SK-N-SH treated with all-trans-retinoic acid at 6 μM for 48 hours (cell line): ENCODE data around the gene DCTN2.

ENCODE experiments used
- ATAC-seq: fragments of 200-7000 bp; cut with Tn5 transposase; 3 replicates; pipeline ENCODE4 v1.9.1; 2020; ENCODE audit warnings: mild to moderate bottlenecking, moderate library complexity
- BACH2 ChIP-seq: fragments of 250-450 bp; sonication (Bioruptor Pico); IDR thresholded peaks from 2 replicates; pipeline ENCODE4 v1.9.0; 2021; ENCODE audit warnings: mild to moderate bottlenecking, borderline replicate concordance
- CSDC2 ChIP-seq: fragments of 250-450 bp; sonication (Bioruptor Pico); IDR thresholded peaks from 2 replicates; pipeline ENCODE4 v1.5.0; 2020; ENCODE audit warnings: mild to moderate bottlenecking, moderate library complexity
- CSRNP3 ChIP-seq: fragments of 250-450 bp; sonication (Bioruptor Pico); IDR thresholded peaks from 2 replicates; pipeline ENCODE4 v1.5.1; 2021; ENCODE audit warnings: mild to moderate bottlenecking, moderate library complexity
- ESRRG ChIP-seq: fragments of 250-450 bp; sonication (Bioruptor Pico); IDR thresholded peaks from 2 replicates; pipeline ENCODE4 v1.6.1; 2021; ENCODE audit warnings: mild to moderate bottlenecking
- GLIS3 ChIP-seq: fragments of 250-450 bp; sonication (Bioruptor Pico); IDR thresholded peaks from 2 replicates; pipeline ENCODE4 v1.5.0; 2020; ENCODE audit warnings: mild to moderate bottlenecking, moderate library complexity
- OSR1 ChIP-seq: fragments of 250-450 bp; sonication (Bioruptor Pico); IDR thresholded peaks from 2 replicates; pipeline ENCODE4 v1.8.0; 2022; ENCODE audit warnings: moderate library complexity, mild to moderate bottlenecking, inconsistent platforms
- PATZ1 ChIP-seq: fragments of 250-450 bp; sonication (Bioruptor Pico); IDR thresholded peaks from 2 replicates; pipeline ENCODE4 v1.8.0; 2020; ENCODE audit warnings: mild to moderate bottlenecking, moderate library complexity, borderline replicate concordance
- POU6F1 ChIP-seq: fragments of 250-450 bp; sonication (Bioruptor Pico); IDR thresholded peaks from 2 replicates; pipeline ENCODE4 v1.8.0; 2021; ENCODE audit warnings: low read depth, mild to moderate bottlenecking, moderate library complexity, borderline replicate concordance
- PPARA ChIP-seq: fragments of 250-450 bp; sonication (Bioruptor Pico); IDR thresholded peaks from 2 replicates; pipeline ENCODE4 v1.5.0; 2020; ENCODE audit warnings: mild to moderate bottlenecking, borderline replicate concordance
- RARB ChIP-seq: fragments of 250-450 bp; sonication (Bioruptor Pico); IDR thresholded peaks from 2 replicates; pipeline ENCODE4 v1.8.0; 2021; ENCODE audit warnings: mild to moderate bottlenecking, moderate library complexity
- TCF4 ChIP-seq: fragments of 250-450 bp; sonication (Bioruptor Pico); IDR thresholded peaks from 2 replicates; pipeline ENCODE4 v1.8.0; 2021; ENCODE audit warnings: mild to moderate bottlenecking, moderate library complexity, borderline replicate concordance
- TOX ChIP-seq: fragments of 250-450 bp; sonication (Bioruptor Pico); IDR thresholded peaks from 2 replicates; pipeline ENCODE4 v1.8.0; 2021; ENCODE audit warnings: mild to moderate bottlenecking, moderate library complexity, borderline replicate concordance
- TSHZ2 ChIP-seq: fragments of 250-450 bp; sonication (Bioruptor Pico); IDR thresholded peaks from 2 replicates; pipeline ENCODE4 v1.5.0; 2020; ENCODE audit warnings: mild to moderate bottlenecking, moderate library complexity
- ZC3H10 ChIP-seq: fragments of 250-450 bp; sonication (Bioruptor Pico); IDR thresholded peaks from 2 replicates; pipeline ENCODE4 v1.5.1; 2021; ENCODE audit warnings: mild to moderate bottlenecking, moderate library complexity
- ZNF565 ChIP-seq: fragments of 450-650 bp; formaldehyde crosslinking; conservative IDR thresholded peaks from 2 replicates; pipeline ENCODE4 v1.5.0; 2020; ENCODE audit warnings: low read depth, mild to moderate bottlenecking, moderate library complexity
- ZNF70 ChIP-seq: fragments of 450-650 bp; formaldehyde crosslinking; IDR thresholded peaks from 2 replicates; pipeline ENCODE4 v1.5.0; 2020; ENCODE audit warnings: mild to moderate bottlenecking, moderate library complexity
- ZNF8 ChIP-seq: fragments of 450-650 bp; formaldehyde crosslinking; IDR thresholded peaks from 2 replicates; pipeline ENCODE4 v1.5.0; 2020; ENCODE audit warnings: mild to moderate bottlenecking, moderate library complexity

The DCTN2 gene

GRCh38 chr12:57575771-57576612 lies 29.0 kb upstream of the DCTN2 start:
- TF ChIP-seq PPARA (CRISPR knock-in tag) (no peak), CSRNP3 (no peak), OSR1 (no peak)
- TF ChIP-seq, all 23 proteins: peak for 0
- ATAC-seq = no peak

GRCh38 chr12:57574795-57575194 lies 27.8 kb upstream of the DCTN2 start:
- ATAC-seq = no peak

More at GRCh38 chr12:57574795-57575194, 27.8 kb upstream of the DCTN2 start:
- TF ChIP-seq BACH2 (no peak), PATZ1 (CRISPR knock-in tag) (no peak), GLIS3 (no peak), ESRRG (CRISPR knock-in tag) (no peak), PPARA (CRISPR knock-in tag) (no peak), CSRNP3 (no peak), ZNF70 (CRISPR knock-in tag) (no peak), POU6F1 (CRISPR knock-in tag) (no peak), ZNF565 (CRISPR knock-in tag) (no peak), ZC3H10 (CRISPR knock-in tag) (no peak), TSHZ2 (no peak), TOX (CRISPR knock-in tag) (no peak), ZNF8 (CRISPR knock-in tag) (no peak), RARB (CRISPR knock-in tag) (no peak), CSDC2 (CRISPR knock-in tag) (no peak), TCF4 (CRISPR knock-in tag) (no peak)
